HEK293 (cell line): Measurements from ENCODE around the gene TTC39C.
A peak's percentile ranks its signal among the peaks of the same experiment; 100 is the strongest.
"Not testable (repeated sequence)": the region's sequence is repeated elsewhere in the genome, so short reads cannot be mapped to it uniquely, and the experiment has no call there.

Source experiments
- CTCF ChIA-PET: fragments of 350-600 bp; formaldehyde crosslinking; extraction: SDS; loops from one replicate; lab custom pipeline; 2021; ENCODE audit warnings: antibody characterized with exemption; lab: Yijun Ruan, JAX
- POLR2A ChIA-PET: fragments of 300-600 bp; formaldehyde crosslinking; extraction: SDS; loops from one replicate; lab custom pipeline; 2020; ENCODE audit warnings: antibody characterized with exemption, inconsistent platforms; lab: Yijun Ruan, JAX
- H3K27ac ChIP-seq: fragments of 200-500 bp; sonication (Bioruptor generic); 2 replicates; pipeline ENCODE4 v1.5.1; 2014; ENCODE audit warnings: low read depth, low read length, control low read depth, inconsistent platforms; ENCODE audit errors: extremely low read depth
- H3K36me3 ChIP-seq, 2 experiments: fragments of 200-500 bp in 1 of 2; sonication (Bioruptor generic) in 1 of 2; 1 replicate in 1 of 2; 2 replicates in 1 of 2; pipeline ENCODE4 v1.5.1; 2014 to 2017; ENCODE audit warnings: inconsistent platforms in 2 of 2, low read length in 2 of 2; ENCODE audit not compliant: control insufficient read depth in 2 of 2, insufficient read depth in 1 of 2
- H3K4me1 ChIP-seq: fragments of 200-500 bp; sonication (Bioruptor generic); 2 replicates; pipeline ENCODE4 v1.5.1; 2014; ENCODE audit warnings: mild to moderate bottlenecking, low read length, inconsistent platforms; ENCODE audit not compliant: control insufficient read depth, insufficient read depth
- H3K4me3 ChIP-seq: 2 replicates; pipeline ENCODE4 v1.5.1; 2011; ENCODE audit warnings: low read depth, mild to moderate bottlenecking, control low read depth, low read length, moderate library complexity
- H3K9me3 ChIP-seq: fragments of 200-500 bp; sonication (Bioruptor generic); 2 replicates; pipeline ENCODE4 v1.5.1; 2014; ENCODE audit warnings: low read depth, low read length, inconsistent platforms; ENCODE audit not compliant: control insufficient read depth, insufficient read depth
- EGR2 ChIP-seq: fragments of 450-650 bp; formaldehyde crosslinking; IDR thresholded peaks from 2 replicates; pipeline ENCODE4 v1.5.1; 2016; ENCODE audit warnings: low read depth, missing biosample characterization, missing genetic modification characterization
- GLI2 ChIP-seq: fragments of 450-650 bp; formaldehyde crosslinking; IDR thresholded peaks from 2 replicates; pipeline ENCODE4; 2017; ENCODE audit warnings: missing biosample characterization, missing genetic modification characterization, low read depth, borderline replicate concordance
- HOXD13 ChIP-seq: sonication (generic); formaldehyde crosslinking; IDR thresholded peaks from 2 replicates; pipeline ENCODE4 v1.8.0; 2022; ENCODE audit warnings: missing genetic modification reagents, borderline replicate concordance
- KLF10 ChIP-seq: fragments of 450-650 bp; IDR thresholded peaks from 2 replicates; pipeline ENCODE4 v1.5.1; 2018; ENCODE audit warnings: missing biosample characterization, mild to moderate bottlenecking, missing genetic modification characterization
- ZBTB17 ChIP-seq: fragments of 450-650 bp; formaldehyde crosslinking; IDR thresholded peaks from 2 replicates; pipeline ENCODE4 v1.5.1; 2016; ENCODE audit warnings: missing biosample characterization, missing genetic modification characterization
- ZBTB6 ChIP-seq: fragments of 450-650 bp; formaldehyde crosslinking; IDR thresholded peaks from 2 replicates; pipeline ENCODE4 v1.5.1; 2017; ENCODE audit warnings: missing biosample characterization, missing genetic modification characterization
- ZNF146 ChIP-seq: fragments of 450-650 bp; formaldehyde crosslinking; IDR thresholded peaks from 2 replicates; pipeline ENCODE4 v1.5.1; 2016; ENCODE audit warnings: missing biosample characterization, missing genetic modification characterization
- ZNF16 ChIP-seq: fragments of 450-650 bp; formaldehyde crosslinking; IDR thresholded peaks from 2 replicates; pipeline ENCODE4 v1.5.1; 2016; ENCODE audit warnings: low read depth, missing biosample characterization, missing genetic modification characterization
- ZNF394 ChIP-seq: fragments of 450-650 bp; formaldehyde crosslinking; IDR thresholded peaks from 2 replicates; pipeline ENCODE4 v1.5.1; 2016; ENCODE audit warnings: missing biosample characterization, missing genetic modification characterization, mild to moderate bottlenecking, moderate library complexity, borderline replicate concordance
- ZNF423 ChIP-seq: fragments of 450-650 bp; formaldehyde crosslinking; IDR thresholded peaks from 2 replicates; pipeline ENCODE4 v1.5.1; 2016; ENCODE audit warnings: missing biosample characterization, missing genetic modification characterization
- ZNF48 ChIP-seq: fragments of 450-650 bp; formaldehyde crosslinking; IDR thresholded peaks from 2 replicates; pipeline ENCODE4 v1.5.1; 2016; ENCODE audit warnings: missing biosample characterization, missing genetic modification characterization
- ZNF513 ChIP-seq: fragments of 450-650 bp; IDR thresholded peaks from 2 replicates; pipeline ENCODE4 v1.5.1; 2018; ENCODE audit warnings: missing biosample characterization, missing genetic modification characterization
- ZNF571 ChIP-seq: fragments of 450-650 bp; formaldehyde crosslinking; IDR thresholded peaks from 2 replicates; pipeline ENCODE4 v1.5.0; 2017; ENCODE audit warnings: missing biosample characterization, missing genetic modification characterization
- ZNF580 ChIP-seq: fragments of 450-650 bp; formaldehyde crosslinking; IDR thresholded peaks from 2 replicates; pipeline ENCODE4 v1.5.1; 2016; ENCODE audit warnings: missing biosample characterization, missing genetic modification characterization
- ZNF639 ChIP-seq: fragments of 450-650 bp; formaldehyde crosslinking; IDR thresholded peaks from 2 replicates; pipeline ENCODE4 v1.5.1; 2016; ENCODE audit warnings: missing biosample characterization, missing genetic modification characterization
- TF ChIP-seq, protein P1 (sequence below): fragments of 450-650 bp; formaldehyde crosslinking; IDR thresholded peaks from 2 replicates; pipeline ENCODE4 v1.5.1; 2016; ENCODE audit warnings: missing biosample characterization, missing genetic modification characterization
- TF ChIP-seq, protein P2 (sequence below): fragments of 450-650 bp; formaldehyde crosslinking; IDR thresholded peaks from 2 replicates; pipeline ENCODE4 v1.5.1; 2017; ENCODE audit warnings: missing biosample characterization, missing genetic modification characterization

TTC39C gene

GRCh38 chr18:24072743-24073142 lies 58.2 kb downstream of the TTC39C start (continued):
- TF ChIP-seq, protein P1, sequence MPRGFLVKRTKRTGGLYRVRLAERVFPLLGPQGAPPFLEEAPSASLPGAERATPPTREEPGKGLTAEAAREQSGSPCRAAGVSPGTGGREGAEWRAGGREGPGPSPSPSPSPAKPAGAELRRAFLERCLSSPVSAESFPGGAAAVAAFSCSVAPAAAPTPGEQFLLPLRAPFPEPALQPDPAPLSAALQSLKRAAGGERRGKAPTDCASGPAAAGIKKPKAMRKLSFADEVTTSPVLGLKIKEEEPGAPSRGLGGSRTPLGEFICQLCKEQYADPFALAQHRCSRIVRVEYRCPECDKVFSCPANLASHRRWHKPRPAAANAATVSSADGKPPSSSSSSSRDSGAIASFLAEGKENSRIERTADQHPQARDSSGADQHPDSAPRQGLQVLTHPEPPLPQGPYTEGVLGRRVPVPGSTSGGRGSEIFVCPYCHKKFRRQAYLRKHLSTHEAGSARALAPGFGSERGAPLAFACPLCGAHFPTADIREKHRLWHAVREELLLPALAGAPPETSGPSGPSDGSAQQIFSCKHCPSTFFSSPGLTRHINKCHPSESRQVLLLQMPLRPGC (tag by site-specific recombination): no peak
- TF ChIP-seq ZNF513 (tag by site-specific recombination) (no peak), ZNF48 (no peak), KLF10 (tag by site-specific recombination) (no peak)

DNA sequence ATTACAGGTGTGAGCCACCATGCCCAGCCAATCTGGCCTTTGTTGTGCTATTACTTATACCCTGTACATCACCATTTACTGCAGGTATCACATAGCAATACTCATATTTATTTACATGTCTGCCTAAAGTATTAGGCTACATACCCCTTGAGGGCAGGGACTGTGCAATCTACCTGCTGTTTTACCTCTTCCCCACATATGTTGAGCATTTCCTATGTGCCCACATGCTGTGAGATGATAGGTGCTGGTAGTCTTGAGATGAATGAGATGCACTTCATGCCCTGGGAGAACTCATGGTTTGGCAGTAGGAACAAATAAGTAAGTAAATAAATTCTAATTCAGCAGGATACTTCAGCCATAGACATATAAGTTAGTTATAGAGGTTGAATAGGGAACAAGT lies 59.2 kb downstream of the TTC39C start:
- Histone ChIP-seq H3K9me3 (no peaks in the 10 kb centered on the region), H3K27ac (no peak overlapping the region), H3K36me3 (no peaks in the 10 kb centered on the region; a peak in 1 of 3 replicates), H3K4me1 (peaks cover 13% of the 10 kb centered on the region), H3K4me3 (no peak overlapping the region)
- TF ChIP-seq, protein P1 (tag by site-specific recombination): no peak
- TF ChIP-seq ZBTB17 (tag by site-specific recombination) (no peak), ZBTB6 (tag by site-specific recombination) (no peak), KLF10 (tag by site-specific recombination) (no peak), GLI2 (no peak), EGR2 (tag by site-specific recombination) (no peak)
- CTCF ChIA-PET: no interaction called here
- POLR2A ChIA-PET: interaction anchor here (0.7 kb wide), 1 partner anchor 87 kb away, joined by 3 read pairs; no protein-coding TSS in a partner anchor

DNA sequence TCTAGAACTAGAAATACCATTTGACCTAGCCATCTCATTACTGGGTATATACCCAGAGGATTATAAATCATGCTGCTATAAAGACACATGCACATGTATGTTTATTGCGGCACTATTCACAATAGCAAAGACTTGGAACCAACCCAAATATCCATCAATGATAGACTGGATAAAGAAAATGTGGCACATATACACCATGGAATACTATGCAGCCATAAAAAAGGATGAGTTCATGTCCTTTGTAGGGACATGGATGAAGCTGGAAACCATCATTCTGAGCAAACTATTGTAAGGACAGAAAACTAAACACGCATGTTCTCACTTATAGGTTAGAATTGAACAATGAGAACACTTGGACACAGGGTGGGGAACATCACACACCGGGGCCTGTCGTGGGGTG lies 60.2 kb downstream of the TTC39C start:
- H3K4me1 ChIP-seq, H3K27ac ChIP-seq, H3K9me3 ChIP-seq, H3K36me3 ChIP-seq, CTCF ChIA-PET, H3K4me3 ChIP-seq, POLR2A ChIA-PET: not testable (repeated sequence)
- TF ChIP-seq ZNF146 (tag by site-specific recombination) (peak; percentile 92), ZNF580 (peak; percentile 80)

- no peaks in the 10 kb centered on the region; a peak in 1 of 3 replicates for H3K36me3 ChIP-seq
- H3K4me1 ChIP-seq: peaks cover 4% of the 10 kb centered on the region
- peak overlapping the region; percentile 61; the same call in 1 of the 2 replicates for H3K27ac ChIP-seq
- CTCF ChIA-PET: interaction anchor here (0.6 to 1.7 kb wide), 12 partner anchors 10 to 496 kb away, joined by 3 to 9 read pairs (median 4); no protein-coding TSS in a partner anchor
- no peak overlapping the region for H3K4me3 ChIP-seq
- no peaks in the 10 kb centered on the region for H3K9me3 ChIP-seq
- POLR2A ChIA-PET: interaction anchor here (0.6 to 1.7 kb wide), 4 partner anchors 10 to 378 kb away, joined by 4 to 10 read pairs (median 7); partner anchors contain the start of gene CABYR
- TF ChIP-seq, protein P2, sequence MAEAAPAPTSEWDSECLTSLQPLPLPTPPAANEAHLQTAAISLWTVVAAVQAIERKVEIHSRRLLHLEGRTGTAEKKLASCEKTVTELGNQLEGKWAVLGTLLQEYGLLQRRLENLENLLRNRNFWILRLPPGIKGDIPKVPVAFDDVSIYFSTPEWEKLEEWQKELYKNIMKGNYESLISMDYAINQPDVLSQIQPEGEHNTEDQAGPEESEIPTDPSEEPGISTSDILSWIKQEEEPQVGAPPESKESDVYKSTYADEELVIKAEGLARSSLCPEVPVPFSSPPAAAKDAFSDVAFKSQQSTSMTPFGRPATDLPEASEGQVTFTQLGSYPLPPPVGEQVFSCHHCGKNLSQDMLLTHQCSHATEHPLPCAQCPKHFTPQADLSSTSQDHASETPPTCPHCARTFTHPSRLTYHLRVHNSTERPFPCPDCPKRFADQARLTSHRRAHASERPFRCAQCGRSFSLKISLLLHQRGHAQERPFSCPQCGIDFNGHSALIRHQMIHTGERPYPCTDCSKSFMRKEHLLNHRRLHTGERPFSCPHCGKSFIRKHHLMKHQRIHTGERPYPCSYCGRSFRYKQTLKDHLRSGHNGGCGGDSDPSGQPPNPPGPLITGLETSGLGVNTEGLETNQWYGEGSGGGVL: peak; percentile 68
- TF ChIP-seq ZNF580: peak; percentile 80
- TF ChIP-seq HOXD13 (CRISPR knock-in tag): no peak
- TF ChIP-seq ZNF394 (tag by site-specific recombination): peak; percentile 65; the same call in 1 of the 2 replicates
- TF ChIP-seq ZNF423 (tag by site-specific recombination): no peak
- no peak for TF ChIP-seq ZNF16 (tag by site-specific recombination)
- peak; percentile 62; the same call in 1 of the 2 replicates for TF ChIP-seq ZNF639 (tag by site-specific recombination)
- TF ChIP-seq ZNF571 (tag by site-specific recombination): no peak
Observed at GRCh38 chr18:24075767-24076597, 61.4 kb downstream of the TTC39C start.
